ENCODE measurements around the gene CPPED1.
"Not testable (repeated sequence)": the region's sequence is repeated elsewhere in the genome, so short reads cannot be mapped to it uniquely, and the experiment has no call there.

The CPPED1 gene

GRCh38 chr16:12801511-12802042 is 2.1 kb downstream of the CPPED1 start:
- peak; percentile 31 for DNase-seq

GRCh38 chr16:12800817-12801216 is 2.9 kb downstream of the CPPED1 start:
- DNase-seq: no peak

GRCh38 chr16:12799996-12800395 is 3.7 kb downstream of the CPPED1 start:
- not testable (repeated sequence) for DNase-seq

GRCh38 chr16:12798846-12799245 is 4.8 kb downstream of the CPPED1 start:
- DNase-seq: no peak

GRCh38 chr16:12798171-12798570 is 5.5 kb downstream of the CPPED1 start:
- DNase-seq: no peak

GRCh38 chr16:12796498-12796897 is 7.2 kb downstream of the CPPED1 start:
- DNase-seq: no peak

- DNase-seq: peak; percentile 43
These were observed 8.9 kb downstream of the CPPED1 start for GRCh38 chr16:12794486-12795387.

GRCh38 chr16:12793865-12794240 is 9.8 kb downstream of the CPPED1 start:
- DNase-seq: no peak

- no peak for DNase-seq
These were observed 10.4 kb downstream of the CPPED1 start for GRCh38 chr16:12793120-12793864.

- not testable (repeated sequence) for DNase-seq
These were observed 11.2 kb downstream of the CPPED1 start for GRCh38 chr16:12792528-12792927.

- no peak for DNase-seq
These were observed 12.3 kb downstream of the CPPED1 start for GRCh38 chr16:12791340-12791739.

- DNase-seq: no peak
These were observed 14.9 kb downstream of the CPPED1 start for GRCh38 chr16:12788758-12789157.

GRCh38 chr16:12786081-12786480 is 17.6 kb downstream of the CPPED1 start:
- no peak for DNase-seq

- no peak for DNase-seq
These were observed 19.6 kb downstream of the CPPED1 start for GRCh38 chr16:12784076-12784475.

GRCh38 chr16:12781777-12782176 is 21.9 kb downstream of the CPPED1 start:
- DNase-seq: no peak

GRCh38 chr16:12780467-12780866 is 23.2 kb downstream of the CPPED1 start:
- DNase-seq: no peak

GRCh38 chr16:12778726-12779125 is 25.0 kb downstream of the CPPED1 start:
- DNase-seq: no peak

- DNase-seq: no peak
These were observed 27.9 kb downstream of the CPPED1 start for GRCh38 chr16:12775656-12776236.

GRCh38 chr16:12773221-12773620 is 30.5 kb downstream of the CPPED1 start:
- DNase-seq: no peak

GRCh38 chr16:12771341-12771798 is 32.3 kb downstream of the CPPED1 start:
- peak; percentile 41 for DNase-seq

GRCh38 chr16:12769525-12769924 is 34.2 kb downstream of the CPPED1 start:
- no peak for DNase-seq

GRCh38 chr16:12767897-12768296 is 35.8 kb downstream of the CPPED1 start:
- DNase-seq: no peak

- DNase-seq: no peak
These were observed 36.8 kb downstream of the CPPED1 start for GRCh38 chr16:12766853-12767252.
